ENCODE measurements around the gene COL24A1. TPM values are rescaled to one million over a fixed set of nuclear protein-coding genes. Genes with fewer than 3 reads are reported as not detected.

Gene COL24A1
- total RNA-seq, 1 experiment from 2014 or later, result 0.07 TPM

DNA sequence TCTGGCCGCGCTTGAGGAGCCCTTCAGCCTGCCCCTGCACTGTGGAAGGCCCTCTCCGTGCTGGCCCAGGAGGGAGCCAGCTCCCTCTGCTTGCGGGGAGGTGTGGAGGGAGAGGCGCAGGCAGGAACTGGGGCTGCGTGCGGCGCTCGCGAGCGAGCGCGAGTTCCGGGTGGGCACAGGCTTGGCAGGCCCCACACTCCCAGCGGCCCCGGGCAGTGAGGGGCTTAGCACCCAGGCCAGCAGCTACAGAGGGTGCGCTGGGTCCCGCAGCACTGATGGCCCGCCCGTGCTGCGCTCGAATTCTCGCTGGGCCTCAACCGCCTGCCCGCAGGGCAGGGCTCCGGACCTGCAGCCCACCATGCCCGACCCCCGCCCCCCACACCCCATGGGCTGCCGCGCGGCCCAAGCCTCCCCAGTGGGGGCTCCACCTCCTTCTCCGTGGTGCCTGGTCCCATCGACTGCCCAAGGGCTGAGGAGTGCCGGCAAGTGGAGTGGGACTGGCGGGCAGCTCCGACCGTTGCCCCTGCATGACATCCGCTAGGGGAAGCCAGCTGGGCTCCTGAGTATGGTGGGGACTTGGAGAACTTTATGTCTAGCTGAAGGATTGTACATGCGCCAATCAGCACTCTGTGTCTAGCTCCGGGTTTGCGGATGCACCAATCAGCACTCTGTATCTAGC, 46.0 kb downstream of the COL24A1 start:
- no peaks in the 10 kb centered on the region for H3K36me3 ChIP-seq (ENCODE audit: low read depth, low read length)
- no peaks in the 10 kb centered on the region for H3K9me3 ChIP-seq (ENCODE audit: low read length)
- no peak for ATAC-seq
- H3K4me3 ChIP-seq (ENCODE audit: low read length), result no peak overlapping the region
- H2AFZ ChIP-seq (ENCODE audit: low read length), result no peak overlapping the region
- H3K4me1 ChIP-seq (ENCODE audit: insufficient read depth, low read length), result no peaks in the 10 kb centered on the region
- POLR2A ChIA-PET (ENCODE audit: unreplicated experiment), result no interaction called here
- H3K9me2 ChIP-seq (replicated peaks; ENCODE audit: low read length), result no peaks in the 10 kb centered on the region
- no peaks in the 10 kb centered on the region for H3F3A ChIP-seq (ENCODE audit: low read length, unreplicated experiment)
- no peaks in the 10 kb centered on the region for H3K79me2 ChIP-seq (ENCODE audit: low read length)
- no peak overlapping the region for H3K4me2 ChIP-seq (ENCODE audit: low read length)
- TF ChIP-seq, protein P1, sequence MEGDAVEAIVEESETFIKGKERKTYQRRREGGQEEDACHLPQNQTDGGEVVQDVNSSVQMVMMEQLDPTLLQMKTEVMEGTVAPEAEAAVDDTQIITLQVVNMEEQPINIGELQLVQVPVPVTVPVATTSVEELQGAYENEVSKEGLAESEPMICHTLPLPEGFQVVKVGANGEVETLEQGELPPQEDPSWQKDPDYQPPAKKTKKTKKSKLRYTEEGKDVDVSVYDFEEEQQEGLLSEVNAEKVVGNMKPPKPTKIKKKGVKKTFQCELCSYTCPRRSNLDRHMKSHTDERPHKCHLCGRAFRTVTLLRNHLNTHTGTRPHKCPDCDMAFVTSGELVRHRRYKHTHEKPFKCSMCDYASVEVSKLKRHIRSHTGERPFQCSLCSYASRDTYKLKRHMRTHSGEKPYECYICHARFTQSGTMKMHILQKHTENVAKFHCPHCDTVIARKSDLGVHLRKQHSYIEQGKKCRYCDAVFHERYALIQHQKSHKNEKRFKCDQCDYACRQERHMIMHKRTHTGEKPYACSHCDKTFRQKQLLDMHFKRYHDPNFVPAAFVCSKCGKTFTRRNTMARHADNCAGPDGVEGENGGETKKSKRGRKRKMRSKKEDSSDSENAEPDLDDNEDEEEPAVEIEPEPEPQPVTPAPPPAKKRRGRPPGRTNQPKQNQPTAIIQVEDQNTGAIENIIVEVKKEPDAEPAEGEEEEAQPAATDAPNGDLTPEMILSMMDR (conservative IDR thresholded peaks at IDR 0.05; ENCODE audit: low read depth, low read length), result no peak
- no peak for TF ChIP-seq EZH2phosphoT487 (IDR thresholded peaks at IDR 0.05; ENCODE audit: borderline replicate concordance, low read length)
- TF ChIP-seq EZH2 (IDR thresholded peaks at IDR 0.05; ENCODE audit: low read length, unreplicated experiment), result no peak
- CTCF ChIA-PET, result no interaction called here
- no peak for DNase-seq
- intact Hi-C loops (cut with micrococcal nuclease), result no loop called here
- no peak overlapping the region for H3K27ac ChIP-seq (ENCODE audit: low read length)
- H3K9ac ChIP-seq (ENCODE audit: low read length), result no peak overlapping the region
- peaks cover 10% of the 10 kb centered on the region; the same call in 1 of the 2 replicates for H3K27me3 ChIP-seq (ENCODE audit: low read length)
- no peaks in the 10 kb centered on the region for H4K20me1 ChIP-seq (ENCODE audit: low read length)
- BruUV-seq (replicated peaks), result no TSS peak

DNA sequence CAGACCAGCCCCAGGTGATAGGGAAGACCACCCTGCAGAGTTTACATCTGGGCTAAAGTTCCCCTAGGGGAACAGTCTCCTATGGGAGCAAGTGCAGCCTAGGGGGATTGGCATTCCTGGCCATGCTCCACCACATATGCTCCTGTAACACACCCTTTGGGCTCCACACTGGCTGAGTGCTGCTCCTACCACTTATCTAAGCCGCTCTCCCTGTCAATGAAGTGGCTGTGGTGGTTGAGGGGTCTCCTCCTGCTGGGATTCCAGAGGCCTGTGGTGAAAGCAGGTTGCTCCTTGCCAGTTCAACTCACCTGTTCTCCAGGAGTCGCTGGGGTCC, 51.1 kb downstream of the COL24A1 start:
- no peaks in the 10 kb centered on the region for H3K79me2 ChIP-seq (ENCODE audit: low read length)
- no peaks in the 10 kb centered on the region for H3K36me3 ChIP-seq (ENCODE audit: low read depth, low read length)
- CTCF ChIA-PET, result no interaction called here
- DNase-seq (no peak), ATAC-seq (no peak)
- no peaks in the 10 kb centered on the region for H3K9me2 ChIP-seq (replicated peaks; ENCODE audit: low read length)
- no peak overlapping the region for H3K9ac ChIP-seq (ENCODE audit: low read length)
- no peaks in the 10 kb centered on the region for H3F3A ChIP-seq (ENCODE audit: low read length, unreplicated experiment)
- H2AFZ ChIP-seq (ENCODE audit: low read length), result no peak overlapping the region
- no TSS peak for BruUV-seq (replicated peaks)
- POLR2A ChIA-PET (ENCODE audit: unreplicated experiment), result no interaction called here
- H3K4me2 ChIP-seq (ENCODE audit: low read length), result no peak overlapping the region
- intact Hi-C loops (cut with micrococcal nuclease), result no loop called here
- no peak overlapping the region for H3K27ac ChIP-seq (ENCODE audit: low read length)
- no peaks in the 10 kb centered on the region for H4K20me1 ChIP-seq (ENCODE audit: low read length)
- no peaks in the 10 kb centered on the region for H3K9me3 ChIP-seq (ENCODE audit: low read length)
- no peak for TF ChIP-seq EZH2 (IDR thresholded peaks at IDR 0.05; ENCODE audit: low read length, unreplicated experiment)
- TF ChIP-seq EZH2phosphoT487 (IDR thresholded peaks at IDR 0.05; ENCODE audit: borderline replicate concordance, low read length), result no peak
- TF ChIP-seq, protein P1 (conservative IDR thresholded peaks at IDR 0.05; ENCODE audit: low read depth, low read length), result no peak
- H3K4me1 ChIP-seq (ENCODE audit: insufficient read depth, low read length), result peaks cover 8% of the 10 kb centered on the region; the same call in 1 of the 2 replicates
- no peak overlapping the region for H3K4me3 ChIP-seq (ENCODE audit: low read length)
- H3K27me3 ChIP-seq (ENCODE audit: low read length), result peaks cover 10% of the 10 kb centered on the region; the same call in 1 of the 2 replicates
